NB4 (cell line): ENCODE measurements around the gene PRSS36.

Source experiments
- CTCF ChIP-seq: IDR thresholded peaks from one replicate; pipeline ENCODE4 v1.5.1; 2012; ENCODE audit warnings: low read depth, low read length
- MAX ChIP-seq: IDR thresholded peaks from 2 replicates; pipeline ENCODE4 v1.6.1; 2011; ENCODE audit warnings: low read depth, low read length

- TF ChIP-seq CTCF = no peak
- no peak for TF ChIP-seq MAX
Measured at GRCh38 chr16:31093132-31093703, 56.6 kb downstream of the PRSS36 start.
